Right lobe of liver (tissue), 4 donors: ENCODE data around the gene NEGR1.

Experiments used
- CTCF ChIP-seq, 4 donors: fragments of 200-600 bp in 3 of 4; fragments of 450-650 bp in 1 of 4; IDR thresholded peaks; one replicate each; pipeline versions ENCODE4 v1.5.1 to v1.8.0; 2016 to 2022; ENCODE audit warnings: antibody characterized with exemption in 4 of 4, mild to moderate bottlenecking in 2 of 4
- POLR2A ChIP-seq: fragments of 450-650 bp; IDR thresholded peaks from one replicate; pipeline ENCODE4 v1.6.1; 2017; ENCODE audit warnings: antibody characterized with exemption, mild to moderate bottlenecking
- donor health status: DM: no; HTN: no; CAD: no.
- donor health status: DM: no; HTN: no; CAD: no.
- donor health status: DM: no; HTN: yes; CAD: no.

DNA sequence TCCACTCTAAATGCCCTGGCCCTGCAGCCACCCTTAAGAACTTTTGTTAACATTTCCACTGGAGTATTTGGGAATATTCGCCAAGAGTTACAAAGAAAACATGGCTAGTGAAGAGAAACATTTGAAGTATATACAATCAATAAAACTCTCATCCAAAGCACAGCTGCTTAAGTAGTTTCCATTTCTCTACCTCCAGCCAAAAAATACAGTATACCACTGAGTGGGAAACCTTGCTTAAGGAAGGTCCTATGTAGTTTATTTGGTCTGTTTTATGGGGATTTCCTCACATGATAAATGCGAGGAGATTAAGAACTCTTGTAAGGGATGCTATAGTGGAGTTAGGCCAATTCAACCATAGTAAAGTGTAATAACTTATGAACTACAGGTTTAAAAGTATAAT lies 382.5 kb downstream of the NEGR1 start:
- TF ChIP-seq CTCF (IDR thresholded peaks at IDR 0.05) (no peak), POLR2A (no peak)
